Thyroid gland (tissue), 4 donors: ENCODE results near the gene APBA1. TPM values are rescaled to one million over a fixed set of nuclear protein-coding genes. Genes with fewer than 3 reads are reported as not detected.

Experiments
- DNase-seq, 2 donors: peaks; one replicate each; pipeline ENCODE4 v3.0.0-alpha.2; 2019
- H3K27ac ChIP-seq, 3 donors: fragments of 200-600 bp; sonication (generic); 1 replicate in 2 of 3; 2 replicates in 1 of 3; pipeline ENCODE4 v1.5.1; 2016 to 2019; ENCODE audit warnings: mild to moderate bottlenecking in 1 of 3, moderate library complexity in 1 of 3
- H3K27me3 ChIP-seq: fragments of 200-600 bp; sonication (generic); one replicate; pipeline ENCODE4 v1.5.1; 2019
- H3K36me3 ChIP-seq, 2 donors: fragments of 200-600 bp; sonication (generic); one replicate each; pipeline ENCODE4 v1.5.1; 2016 to 2019
- H3K4me1 ChIP-seq, 2 donors: fragments of 200-600 bp; sonication (generic); one replicate each; pipeline ENCODE4 v1.5.1; 2017 to 2019
- H3K4me3 ChIP-seq, 3 donors: fragments of 200-600 bp; sonication (generic); replicated peaks in 1 of 3; 1 replicate in 2 of 3; 2 replicates in 1 of 3; pipeline ENCODE4 v1.5.1; 2016; ENCODE audit warnings: mild to moderate bottlenecking in 1 of 3
- H3K9me3 ChIP-seq: fragments of 200-600 bp; sonication (generic); one replicate; pipeline ENCODE4 v1.5.1; 2017
- CTCF ChIP-seq, 6 experiments: fragments of 200-600 bp in 3 of 6; fragments of 450-650 bp in 3 of 6; sonication (generic) in 3 of 6; IDR thresholded peaks; one replicate each; pipeline ENCODE4 v1.5.1; 2016 to 2019; ENCODE audit warnings: antibody characterized with exemption in 6 of 6, mild to moderate bottlenecking in 2 of 6, inconsistent platforms in 1 of 6, moderate library complexity in 1 of 6
- POLR2A ChIP-seq, 2 donors: fragments of 450-650 bp; IDR thresholded peaks; one replicate each; pipeline ENCODE4 v1.6.1; 2017; ENCODE audit warnings: antibody characterized with exemption in 2 of 2, mild to moderate bottlenecking in 2 of 2, moderate library complexity in 1 of 2
- WGBS, 2 donors: methylation state at CpG; one replicate each; pipeline ENCODE4 v1.1.5; 2017; 5-methylcytosine and 5-hydroxymethylcytosine counted together
- intact Hi-C: fragments of 100-400 bp; cut with DNase I; formaldehyde crosslinking; loops from one replicate; pipeline ENCODE4 v1.15.1; 2023
- total RNA-seq, 4 donors: library from RNA; depleted of rRNA; stranded (reverse); fragments of >200 nt; gene quantifications; one replicate each; pipeline ENCODE4 v1.2.3, GENCODE V29; 2016

APBA1 gene
- total RNA-seq, 4 donors from 2014 or later, result 2.8 to 11.2 (median 3.8) TPM

- Histone ChIP-seq H3K4me3 (no peak overlapping the region), H3K27ac (no peak overlapping the region), H3K36me3 (no peaks in the 10 kb centered on the region), H3K27me3 (no peaks in the 10 kb centered on the region), H3K4me1 (peaks cover 12% of the 10 kb centered on the region in 2 donors), H3K9me3 (no peaks in the 10 kb centered on the region)
- 70 to 86% methylated on average over 2 of the region's 2 CpGs for WGBS, 2 donors
- intact Hi-C loops, result no loop called here
- no peak for TF ChIP-seq CTCF (IDR thresholded peaks at IDR 0.05)
- no peak for DNase-seq
These were observed 177.4 kb downstream of the APBA1 start for GRCh38 chr9:69494763-69495162.

GRCh38 chr9:69494208-69494607, 178.0 kb downstream of the APBA1 start:
- Histone ChIP-seq H3K27ac (no peak overlapping the region), H3K4me1 (peaks cover 7 to 8% of the 10 kb centered on the region in 2 donors), H3K27me3 (no peaks in the 10 kb centered on the region), H3K9me3 (no peaks in the 10 kb centered on the region), H3K36me3 (no peaks in the 10 kb centered on the region), H3K4me3 (no peak overlapping the region)
- TF ChIP-seq CTCF (IDR thresholded peaks at IDR 0.05) (no peak), POLR2A (IDR thresholded peaks at IDR 0.05) (no peak)
- intact Hi-C loops, result no loop called here
- WGBS, 2 donors, result 94% methylated on average over 4 of the region's 4 CpGs
- DNase-seq, result no peak

GRCh38 chr9:69486498-69486897, 185.7 kb downstream of the APBA1 start:
- Histone ChIP-seq H3K27ac (no peak overlapping the region), H3K4me3 (no peak overlapping the region), H3K9me3 (no peaks in the 10 kb centered on the region), H3K4me1 (no peaks in the 10 kb centered on the region), H3K36me3 (no peaks in the 10 kb centered on the region), H3K27me3 (no peaks in the 10 kb centered on the region)
- intact Hi-C loops, result no loop called here
- TF ChIP-seq CTCF (IDR thresholded peaks at IDR 0.05) (no peak), POLR2A (IDR thresholded peaks at IDR 0.05) (no peak)
- 64 to 81% methylated on average over 3 of the region's 3 CpGs for WGBS, 2 donors
- no peak for DNase-seq

GRCh38 chr9:69485466-69485865, 186.7 kb downstream of the APBA1 start:
- DNase-seq, result no peak
- intact Hi-C loops, result no loop called here
- Histone ChIP-seq H3K36me3 (no peaks in the 10 kb centered on the region), H3K27me3 (no peaks in the 10 kb centered on the region), H3K4me1 (no peaks in the 10 kb centered on the region), H3K4me3 (no peak overlapping the region), H3K27ac (no peak overlapping the region), H3K9me3 (no peaks in the 10 kb centered on the region)
- 69 to 87% methylated on average over 4 of the region's 4 CpGs for WGBS, 2 donors
- no peak for TF ChIP-seq POLR2A (IDR thresholded peaks at IDR 0.05)
- no peak for TF ChIP-seq CTCF (IDR thresholded peaks at IDR 0.05)

GRCh38 chr9:69483886-69484422, 188.2 kb downstream of the APBA1 start:
- H3K9me3 ChIP-seq, result no peaks in the 10 kb centered on the region
- WGBS, 2 donors, result 72 to 73% methylated on average over 2 of the region's 2 CpGs
- H3K36me3 ChIP-seq, result no peaks in the 10 kb centered on the region
- DNase-seq, result no peak
- no peak overlapping the region for H3K27ac ChIP-seq
- H3K4me1 ChIP-seq, result no peaks in the 10 kb centered on the region
- intact Hi-C loops, result no loop called here
- TF ChIP-seq POLR2A (IDR thresholded peaks at IDR 0.05), result no peak
- TF ChIP-seq CTCF (IDR thresholded peaks at IDR 0.05), result no peak
- H3K27me3 ChIP-seq, result no peaks in the 10 kb centered on the region
- H3K4me3 ChIP-seq, result no peak overlapping the region
